Measurements from ENCODE around the gene KLHL33.
A peak's percentile ranks its signal among the peaks of the same experiment; 100 is the strongest.
"Not testable (repeated sequence)": the region's sequence is repeated elsewhere in the genome, so short reads cannot be mapped to it uniquely, and the experiment has no call there.

Gene KLHL33

GRCh38 chr14:20435582-20436362, at the start of gene KLHL33:
TSS of gene KLHL33 (minus strand) at chr14:20436166. CDS start at chr14:20435811, 355 bp downstream.
- no peak for DNase-seq

GRCh38 chr14:20482382-20482781, 46.4 kb upstream of the KLHL33 start:
- DNase-seq = no peak

GRCh38 chr14:20478894-20479293, 42.9 kb upstream of the KLHL33 start:
- no peak for DNase-seq

GRCh38 chr14:20477211-20477876, 41.4 kb upstream of the KLHL33 start:
- no peak for DNase-seq

- no peak for DNase-seq
Measured at GRCh38 chr14:20476776-20477175, 40.8 kb upstream of the KLHL33 start.

- no peak for DNase-seq
Measured at GRCh38 chr14:20472536-20473169, 36.7 kb upstream of the KLHL33 start.

- no peak for DNase-seq
Measured at GRCh38 chr14:20470603-20470901, 34.6 kb upstream of the KLHL33 start.

GRCh38 chr14:20469890-20470602, 34.1 kb upstream of the KLHL33 start:
- no peak for DNase-seq

- peak; percentile 90 for DNase-seq
Measured at GRCh38 chr14:20469242-20469889, 33.4 kb upstream of the KLHL33 start, which contains the start of gene PNP. TSS of gene PNP (plus strand) at chr14:20469406. CDS start at chr14:20469525, 119 bp downstream.

GRCh38 chr14:20468764-20469241, 32.8 kb upstream of the KLHL33 start:
- no peak for DNase-seq

GRCh38 chr14:20461225-20462141, 25.5 kb upstream of the KLHL33 start, which contains the start of gene PIP4P1:
TSS of gene PIP4P1 (minus strand) at chr14:20461434. CDS start at chr14:20461325, 109 bp downstream.
- peak; percentile 99 for DNase-seq

GRCh38 chr14:20460458-20461224, 24.7 kb upstream of the KLHL33 start:
- DNase-seq = peak; percentile 66

- no peak for DNase-seq
Measured at GRCh38 chr14:20458031-20458789, 22.2 kb upstream of the KLHL33 start.

- no peak for DNase-seq
Measured at GRCh38 chr14:20456971-20457370, 21.0 kb upstream of the KLHL33 start.

- DNase-seq = peak; percentile 84
Measured at GRCh38 chr14:20455355-20456300, 19.7 kb upstream of the KLHL33 start.

GRCh38 chr14:20454516-20455354, 18.8 kb upstream of the KLHL33 start, which contains the start of the genes APEX1 and OSGEP:
TSS of gene APEX1 (plus strand) at chr14:20455226. CDS start at chr14:20455646, 420 bp downstream.
TSS of gene OSGEP (minus strand) at chr14:20454812. CDS start at chr14:20454683, 129 bp downstream.
- peak; percentile 99 for DNase-seq

- DNase-seq = not testable (repeated sequence)
Measured at GRCh38 chr14:20452831-20453230, 16.9 kb upstream of the KLHL33 start.
